Neuronal stem cell (in vitro differentiated cells): ENCODE data around the gene MUSTN1.

Source experiments
- DNase-seq: peaks from one replicate; pipeline ENCODE4 v3.0.0-alpha.2; 2013; ENCODE audit warnings: low spot score
- H2AFZ ChIP-seq: one replicate; pipeline ENCODE4 v1.6.1; 2013; ENCODE audit warnings: mild to moderate bottlenecking, low read length, inconsistent platforms
- H2AK5ac ChIP-seq: 2 replicates; pipeline ENCODE4 v1.6.1; 2013; ENCODE audit warnings: low read depth, mild to moderate bottlenecking, inconsistent platforms, low read length, moderate library complexity, mixed read lengths
- H2BK120ac ChIP-seq: 2 replicates; pipeline ENCODE4 v1.6.1; 2013; ENCODE audit warnings: low read depth, mild to moderate bottlenecking, inconsistent platforms, low read length, moderate library complexity, mixed read lengths
- H2BK12ac ChIP-seq: one replicate; pipeline ENCODE4 v1.6.1; 2013; ENCODE audit warnings: low read length, inconsistent platforms
- H2BK15ac ChIP-seq: 2 replicates; pipeline ENCODE4 v1.6.1; 2013; ENCODE audit warnings: mild to moderate bottlenecking, low read length, inconsistent platforms, mixed read lengths
- H2BK5ac ChIP-seq: one replicate; pipeline ENCODE4 v1.6.1; 2013; ENCODE audit warnings: inconsistent platforms, mild to moderate bottlenecking, low read length, moderate library complexity
- H3K14ac ChIP-seq: one replicate; pipeline ENCODE4 v1.6.1; 2013; ENCODE audit warnings: low read length, inconsistent platforms
- H3K18ac ChIP-seq: 2 replicates; pipeline ENCODE4 v1.6.1; 2013; ENCODE audit warnings: low read length, inconsistent platforms
- H3K23ac ChIP-seq: 2 replicates; pipeline ENCODE4 v1.6.1; 2013; ENCODE audit warnings: low read depth, mild to moderate bottlenecking, mixed read lengths, low read length, inconsistent platforms; ENCODE audit not compliant: poor library complexity
- H3K27ac ChIP-seq: replicated peaks from 3 replicates; pipeline ENCODE4 v1.5.1; 2013; ENCODE audit warnings: low read length, inconsistent platforms
- H3K27me3 ChIP-seq, 3 experiments: 2 replicates each; pipeline ENCODE4 v1.6.1; 2013; ENCODE audit warnings: low read length in 3 of 3, mild to moderate bottlenecking in 2 of 3, inconsistent platforms in 1 of 3, low read depth in 1 of 3, mixed read lengths in 1 of 3, moderate library complexity in 1 of 3; ENCODE audit not compliant: control insufficient read depth in 3 of 3, insufficient read depth in 3 of 3
- H3K36me3 ChIP-seq, 2 donors: replicated peaks in 1 of 2; 2 replicates each; pipeline ENCODE4 v1.6.1; 2013; ENCODE audit warnings: low read length in 2 of 2; ENCODE audit not compliant: control insufficient read depth in 2 of 2, insufficient read depth in 2 of 2
- H3K4ac ChIP-seq: 2 replicates; pipeline ENCODE4 v1.6.1; 2013; ENCODE audit warnings: inconsistent platforms, mild to moderate bottlenecking, low read length, moderate library complexity
- H3K4me1 ChIP-seq, 2 donors: 1 replicate in 1 of 2; 2 replicates in 1 of 2; pipeline ENCODE4 v1.6.1; 2013; ENCODE audit warnings: low read length in 2 of 2, low read depth in 1 of 2; ENCODE audit not compliant: control insufficient read depth in 2 of 2, insufficient read depth in 1 of 2
- H3K4me2 ChIP-seq: one replicate; pipeline ENCODE4 v1.6.1; 2013; ENCODE audit warnings: mild to moderate bottlenecking, low read length, inconsistent platforms; ENCODE audit not compliant: insufficient read depth, poor library complexity, severe bottlenecking
- H3K4me3 ChIP-seq, 2 donors: 2 replicates each; pipeline ENCODE4 v1.5.1; 2013; ENCODE audit warnings: low read length in 2 of 2, mild to moderate bottlenecking in 2 of 2, inconsistent platforms in 1 of 2, moderate library complexity in 1 of 2
- H3K79me1 ChIP-seq: one replicate; pipeline ENCODE4 v1.6.1; 2013; ENCODE audit warnings: low read depth, mild to moderate bottlenecking, inconsistent platforms, low read length, moderate library complexity
- H3K9ac ChIP-seq: one replicate; pipeline ENCODE4 v1.6.1; 2013; ENCODE audit warnings: mild to moderate bottlenecking, low read depth, low read length, inconsistent platforms; ENCODE audit not compliant: poor library complexity
- H3K9me3 ChIP-seq, 2 donors: replicated peaks in 1 of 2; 2 replicates each; pipeline versions ENCODE3 to v1.6.1; 2013; ENCODE audit warnings: low read length in 2 of 2, mild to moderate bottlenecking in 2 of 2, inconsistent platforms in 1 of 2, low read depth in 1 of 2, mixed read lengths in 1 of 2, moderate library complexity in 1 of 2; ENCODE audit not compliant: control insufficient read depth in 2 of 2, insufficient read depth in 1 of 2
- H4K8ac ChIP-seq: one replicate; pipeline ENCODE4 v1.6.1; 2013; ENCODE audit warnings: low read depth, mild to moderate bottlenecking, inconsistent platforms, low read length, moderate library complexity
- H4K91ac ChIP-seq: one replicate; pipeline ENCODE4 v1.6.1; 2013; ENCODE audit warnings: low read length, low read depth, mild to moderate bottlenecking, inconsistent platforms; ENCODE audit not compliant: poor library complexity
- WGBS, 2 donors: extraction: QIAGEN DNeasy Blood & Tissue Kit; methylation state at CpG; one replicate each; pipeline ENCODE4 v1.1.7; 2013; ENCODE audit warnings: missing lambda C conversion rate in 2 of 2, mixed read lengths in 1 of 2; ENCODE audit not compliant: insufficient read length in 2 of 2, insufficient replicate concordance in 1 of 2; ENCODE audit errors: extremely low coverage in 2 of 2; 5-methylcytosine and 5-hydroxymethylcytosine counted together

MUSTN1 gene

DNA sequence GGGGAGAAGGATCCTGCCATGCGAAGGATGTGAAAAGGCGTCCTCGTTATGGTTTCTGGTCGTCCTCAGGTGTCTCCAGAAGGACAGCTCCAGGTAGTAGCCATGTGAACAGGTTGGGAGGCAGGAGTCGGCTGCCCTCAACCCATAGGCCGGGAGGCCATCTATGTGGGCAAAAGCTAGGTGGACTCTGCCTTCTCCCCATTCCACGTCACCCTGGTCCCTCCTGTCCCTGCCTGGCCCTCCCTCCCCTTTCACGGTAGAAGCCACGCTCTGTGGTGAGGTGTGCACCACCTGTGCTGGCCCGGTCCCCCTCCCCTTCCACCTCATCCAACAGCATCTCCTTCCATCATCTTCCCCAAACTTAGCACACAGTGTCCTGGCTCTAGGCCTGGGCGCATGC, 23.9 kb downstream of the MUSTN1 start:
- no peak overlapping the region for H3K14ac ChIP-seq
- no peak overlapping the region for H2BK5ac ChIP-seq
- no peaks in the 10 kb centered on the region for H3K4me1 ChIP-seq
- H3K36me3 ChIP-seq: no peaks in the 10 kb centered on the region
- no peak overlapping the region for H2BK12ac ChIP-seq
- H4K8ac ChIP-seq: no peak overlapping the region
- no peak overlapping the region for H4K91ac ChIP-seq
- peak overlapping the region; percentile 32 for H3K18ac ChIP-seq
- no peak for DNase-seq
- WGBS, 2 donors: no CpG with 5 or more reads among the region's 11 CpGs
- H2BK15ac ChIP-seq: no peak overlapping the region
- no peaks in the 10 kb centered on the region for H3K79me1 ChIP-seq
- H3K23ac ChIP-seq: no peak overlapping the region
- no peak overlapping the region for H3K4me2 ChIP-seq
- H2AK5ac ChIP-seq: no peak overlapping the region
- H2AFZ ChIP-seq: no peak overlapping the region
- no peak overlapping the region for H3K9ac ChIP-seq
- H3K27me3 ChIP-seq: peaks cover 0 to 3% (median 0%) of the 10 kb centered on the region in 3 experiments
- no peak overlapping the region for H3K4ac ChIP-seq
- H3K4me3 ChIP-seq: no peak overlapping the region
- H3K9me3 ChIP-seq: peaks cover 0 to 5% of the 10 kb centered on the region in 2 donors
- no peak overlapping the region for H3K27ac ChIP-seq
- H2BK120ac ChIP-seq: no peak overlapping the region

GRCh38 chr3:52809662-52810377, 25.0 kb downstream of the MUSTN1 start:
- Histone ChIP-seq H2BK120ac (no peak overlapping the region), H3K9ac (no peak overlapping the region), H3K4me3 (no peak overlapping the region), H3K4ac (no peak overlapping the region), H3K79me1 (no peaks in the 10 kb centered on the region), H3K9me3 (peaks cover 0 to 5% of the 10 kb centered on the region in 2 donors), H3K27ac (no peak overlapping the region), H2BK5ac (no peak overlapping the region), H4K91ac (no peak overlapping the region), H2BK12ac (no peak overlapping the region), H3K4me1 (peaks cover 0 to 3% of the 10 kb centered on the region in 2 donors), H3K27me3 (peaks cover 0 to 3% (median 0%) of the 10 kb centered on the region in 3 experiments), H4K8ac (no peak overlapping the region), H2AFZ (no peak overlapping the region), H3K4me2 (no peak overlapping the region), H3K18ac (no peak overlapping the region), H3K23ac (no peak overlapping the region), H2AK5ac (no peak overlapping the region), H3K14ac (no peak overlapping the region), H2BK15ac (no peak overlapping the region), H3K36me3 (no peaks in the 10 kb centered on the region)
- no CpG with 5 or more reads among the region's 7 CpGs for WGBS, 2 donors
- DNase-seq: no peak

DNA sequence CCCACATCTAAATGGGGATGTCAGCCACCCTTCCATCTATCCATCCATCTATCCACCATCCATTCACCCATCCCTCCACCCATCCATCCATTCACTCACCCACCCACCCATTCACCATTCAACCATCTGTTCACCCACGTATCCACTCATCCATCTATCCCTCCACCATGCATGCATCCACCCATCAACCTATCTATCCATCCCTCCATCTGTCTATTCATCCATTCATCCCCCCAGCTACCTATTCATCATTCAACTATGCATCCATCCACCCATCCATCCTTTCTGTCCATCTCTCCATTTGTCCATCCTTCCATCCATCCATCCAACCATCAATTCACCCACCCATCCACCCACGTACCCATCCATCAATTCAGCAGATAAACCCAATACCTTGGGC, 25.7 kb downstream of the MUSTN1 start:
- Histone ChIP-seq H3K9ac (no peak overlapping the region), H4K8ac (no peak overlapping the region), H3K18ac (no peak overlapping the region), H3K79me1 (no peaks in the 10 kb centered on the region), H2AK5ac (no peak overlapping the region), H4K91ac (no peak overlapping the region), H3K27me3 (peaks cover 0 to 3% (median 0%) of the 10 kb centered on the region in 3 experiments), H3K4me2 (no peak overlapping the region), H2BK15ac (no peak overlapping the region), H3K9me3 (peaks cover 0 to 5% of the 10 kb centered on the region in 2 donors), H2BK120ac (no peak overlapping the region), H3K4me1 (peaks cover 0 to 3% of the 10 kb centered on the region in 2 donors), H3K4ac (no peak overlapping the region), H2AFZ (no peak overlapping the region), H3K36me3 (no peaks in the 10 kb centered on the region), H2BK12ac (no peak overlapping the region), H2BK5ac (no peak overlapping the region), H3K27ac (no peak overlapping the region), H3K14ac (no peak overlapping the region), H3K23ac (no peak overlapping the region), H3K4me3 (no peak overlapping the region)
- WGBS, 2 donors: 100% methylated on average over 1 of the region's 2 CpGs
- DNase-seq: no peak

- Histone ChIP-seq H3K14ac (peak overlapping the region; percentile 63), H3K9ac (no peak overlapping the region), H2BK12ac (no peak overlapping the region), H3K4me3 (no peak overlapping the region), H2BK5ac (no peak overlapping the region), H2AFZ (no peak overlapping the region), H3K27ac (no peak overlapping the region), H2BK120ac (no peak overlapping the region), H4K91ac (no peak overlapping the region), H3K4ac (peak overlapping the region; percentile 69), H3K36me3 (no peaks in the 10 kb centered on the region), H3K79me1 (no peaks in the 10 kb centered on the region), H3K9me3 (peaks cover 0 to 5% of the 10 kb centered on the region in 2 donors), H2AK5ac (peak overlapping the region; percentile 56), H3K18ac (peak overlapping the region; percentile 72), H4K8ac (peak overlapping the region; percentile 88), H3K4me1 (peaks cover 0 to 3% of the 10 kb centered on the region in 2 donors), H3K27me3 (peaks cover 0 to 3% (median 0%) of the 10 kb centered on the region in 3 experiments), H2BK15ac (peak overlapping the region; percentile 69), H3K23ac (no peak overlapping the region), H3K4me2 (no peak overlapping the region)
- DNase-seq: no peak
- no CpG with 5 or more reads among the region's 19 CpGs for WGBS, 2 donors
These were observed 29.4 kb downstream of the MUSTN1 start for GRCh38 chr3:52805270-52806039.
